Endodermal cell (in vitro differentiated cells): ENCODE measurements around the gene ADAR. TPM values are rescaled to one million over a fixed set of nuclear protein-coding genes. Genes with fewer than 3 reads are reported as not detected.
A peak's percentile ranks its signal among the peaks of the same experiment; 100 is the strongest.

ENCODE experiments used
- DNase-seq: peaks from one replicate; pipeline ENCODE4 v3.0.0-alpha.2; 2017
- H3K27ac ChIP-seq: 2 replicates; pipeline ENCODE4 v1.5.1; 2013; ENCODE audit warnings: mild to moderate bottlenecking, low read depth, low read length, moderate library complexity
- H3K27me3 ChIP-seq: 2 replicates; pipeline ENCODE4 v1.6.1; 2013; ENCODE audit warnings: mild to moderate bottlenecking, low read length, moderate library complexity; ENCODE audit not compliant: insufficient read depth, control insufficient read depth, poor library complexity, severe bottlenecking
- H3K36me3 ChIP-seq: 2 replicates; pipeline ENCODE4 v1.7.0; 2013; ENCODE audit warnings: mild to moderate bottlenecking, low read length, moderate library complexity; ENCODE audit not compliant: control insufficient read depth, insufficient read depth
- H3K4me1 ChIP-seq: one replicate; pipeline ENCODE4 v1.7.0; 2013; ENCODE audit warnings: low read length; ENCODE audit not compliant: control insufficient read depth, insufficient read depth
- H3K4me3 ChIP-seq: 2 replicates; pipeline ENCODE4 v1.5.1; 2013; ENCODE audit warnings: mild to moderate bottlenecking, low read length, moderate library complexity
- H3K9ac ChIP-seq: 2 replicates; pipeline ENCODE4 v1.6.1; 2013; ENCODE audit warnings: mild to moderate bottlenecking, low read length, moderate library complexity; ENCODE audit not compliant: poor library complexity, severe bottlenecking; ENCODE audit errors: extremely low read depth
- H3K9me3 ChIP-seq: 2 replicates; pipeline ENCODE4 v1.6.1; 2013; ENCODE audit warnings: mild to moderate bottlenecking, low read length, moderate library complexity; ENCODE audit not compliant: control insufficient read depth
- H3K27ac Mint-ChIP-seq: 2 replicates; pipeline ENCODE4 v1.8.0; 2020; ENCODE audit warnings: mixed read lengths
- H3K27me3 Mint-ChIP-seq: 2 replicates; pipeline ENCODE4 v1.8.0; 2021; ENCODE audit warnings: mild to moderate bottlenecking, mixed read lengths; ENCODE audit not compliant: insufficient read depth
- H3K36me3 Mint-ChIP-seq: 2 replicates; pipeline ENCODE4 v1.8.0; 2020; ENCODE audit warnings: low read depth, mixed read lengths
- H3K4me1 Mint-ChIP-seq: 2 replicates; pipeline ENCODE4 v1.8.0; 2020; ENCODE audit warnings: mixed read lengths
- H3K4me3 Mint-ChIP-seq: 2 replicates; pipeline ENCODE4 v1.8.0; 2020; ENCODE audit warnings: mild to moderate bottlenecking, moderate library complexity, mixed read lengths
- H3K9me3 Mint-ChIP-seq: 2 replicates; pipeline ENCODE4 v1.8.0; 2020; ENCODE audit warnings: mild to moderate bottlenecking, mixed read lengths
- WGBS, 2 experiments: methylation state at CpG; one replicate each; pipeline versions ENCODE4 v1.1.5 to v1.1.7; 2013; ENCODE audit warnings: missing lambda C conversion rate in 2 of 2, mixed read lengths in 1 of 2; ENCODE audit not compliant: insufficient coverage in 1 of 2, insufficient read length in 1 of 2; 5-methylcytosine and 5-hydroxymethylcytosine counted together
- total RNA-seq, 2 donors: library from RNA; stranded (reverse); fragmentation: NEBNext Ultra II Directional in 1 of 2; extraction: Animal tissue kit (Norgen Biotek cat#: 25700) in 1 of 2; gene quantifications; 2 replicates in 1 of 2; 3 replicates in 1 of 2; pipeline ENCODE4 v1.2.1, GENCODE V29; 2021
- TF ChIP-seq, protein P1 (sequence below): fragments of 200-600 bp; sonication (generic); conservative IDR thresholded peaks from 2 replicates; pipeline ENCODE4 v1.5.0; 2021; ENCODE audit warnings: antibody characterized with exemption, mild to moderate bottlenecking

Gene ADAR
- total RNA-seq, 2 donors from 2014 or later, result 148 to 166 TPM

DNA sequence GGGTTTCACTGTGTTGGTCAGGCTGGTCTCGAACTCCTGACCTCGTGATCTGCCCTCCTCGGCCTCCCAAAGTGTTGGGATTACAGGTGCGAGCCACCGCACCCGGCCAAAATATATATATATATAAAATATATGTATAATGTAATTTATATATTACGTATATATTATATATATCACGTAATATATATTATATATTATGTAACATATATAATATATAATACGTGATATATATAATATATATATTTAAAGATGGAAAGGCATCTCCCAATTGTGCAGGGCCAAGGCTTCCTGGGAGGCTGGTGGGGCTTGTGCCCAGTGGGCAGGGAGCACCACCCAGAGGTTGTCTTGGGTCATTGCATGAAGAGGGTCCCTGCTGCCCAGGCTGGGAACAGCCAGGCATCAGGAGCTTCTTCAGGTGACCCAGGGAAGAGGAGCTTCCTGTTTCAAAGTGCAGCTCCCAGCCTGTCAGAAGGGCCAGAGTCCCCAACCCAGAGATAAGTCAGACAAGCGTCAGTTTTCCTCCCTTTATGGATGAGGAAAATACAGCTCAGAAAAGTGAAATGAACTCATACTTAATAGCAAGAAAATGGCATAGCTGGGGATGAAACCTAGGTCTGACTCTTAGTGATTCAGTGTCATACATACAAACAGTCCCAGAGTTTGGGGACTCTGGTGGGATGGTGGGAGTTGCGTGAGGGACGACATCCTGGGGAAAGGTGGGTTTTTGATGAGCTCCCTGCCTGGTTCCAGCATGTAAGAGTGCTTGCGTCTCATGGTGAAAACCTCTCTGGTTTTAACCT lies 61.5 kb downstream of the ADAR start:
- Mint-ChIP-seq H3K27ac (no peak overlapping the region), H3K4me1 (peaks cover 10% of the 10 kb centered on the region), H3K4me3 (no peak overlapping the region), H3K9me3 (no peaks in the 10 kb centered on the region), H3K36me3 (peaks cover 29% of the 10 kb centered on the region), H3K27me3 (peaks cover 6% of the 10 kb centered on the region)
- DNase-seq, result peak; percentile 94
- Histone ChIP-seq H3K27ac (no peak overlapping the region), H3K36me3 (peaks cover 25% of the 10 kb centered on the region), H3K4me1 (no peaks in the 10 kb centered on the region), H3K27me3 (no peaks in the 10 kb centered on the region), H3K9me3 (no peaks in the 10 kb centered on the region), H3K9ac (no peak overlapping the region), H3K4me3 (no peak overlapping the region)
- TF ChIP-seq, protein P1, sequence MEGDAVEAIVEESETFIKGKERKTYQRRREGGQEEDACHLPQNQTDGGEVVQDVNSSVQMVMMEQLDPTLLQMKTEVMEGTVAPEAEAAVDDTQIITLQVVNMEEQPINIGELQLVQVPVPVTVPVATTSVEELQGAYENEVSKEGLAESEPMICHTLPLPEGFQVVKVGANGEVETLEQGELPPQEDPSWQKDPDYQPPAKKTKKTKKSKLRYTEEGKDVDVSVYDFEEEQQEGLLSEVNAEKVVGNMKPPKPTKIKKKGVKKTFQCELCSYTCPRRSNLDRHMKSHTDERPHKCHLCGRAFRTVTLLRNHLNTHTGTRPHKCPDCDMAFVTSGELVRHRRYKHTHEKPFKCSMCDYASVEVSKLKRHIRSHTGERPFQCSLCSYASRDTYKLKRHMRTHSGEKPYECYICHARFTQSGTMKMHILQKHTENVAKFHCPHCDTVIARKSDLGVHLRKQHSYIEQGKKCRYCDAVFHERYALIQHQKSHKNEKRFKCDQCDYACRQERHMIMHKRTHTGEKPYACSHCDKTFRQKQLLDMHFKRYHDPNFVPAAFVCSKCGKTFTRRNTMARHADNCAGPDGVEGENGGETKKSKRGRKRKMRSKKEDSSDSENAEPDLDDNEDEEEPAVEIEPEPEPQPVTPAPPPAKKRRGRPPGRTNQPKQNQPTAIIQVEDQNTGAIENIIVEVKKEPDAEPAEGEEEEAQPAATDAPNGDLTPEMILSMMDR, result peak; percentile 91
- WGBS, 2 experiments, result 75 to 81% methylated on average over 2 to 7 of the region's 13 CpGs

DNA sequence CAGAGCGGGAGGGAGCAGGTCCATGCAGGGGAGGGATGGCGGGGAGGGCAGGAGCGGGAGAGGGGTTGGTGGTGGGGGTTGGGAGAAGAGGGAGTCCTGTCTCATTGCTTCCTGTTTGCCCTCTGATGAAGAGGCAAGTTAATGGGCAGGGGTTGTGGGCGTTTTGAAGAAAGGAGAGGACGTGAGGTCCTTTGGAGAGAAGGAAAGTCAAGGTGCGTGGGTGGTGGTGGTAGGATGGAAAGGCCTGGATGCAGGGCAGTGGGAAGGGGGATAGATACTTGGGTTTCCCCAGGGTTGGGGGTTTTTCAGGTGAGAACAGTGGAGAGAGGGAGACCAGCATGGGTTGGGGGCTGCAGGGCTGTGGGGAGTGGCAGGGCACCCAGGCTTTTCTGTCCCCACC lies 66.8 kb downstream of the ADAR start:
- no peaks in the 10 kb centered on the region for H3K27me3 ChIP-seq
- 70 to 81% methylated on average over 3 to 6 of the region's 6 CpGs for WGBS, 2 experiments
- no peaks in the 10 kb centered on the region for H3K36me3 Mint-ChIP-seq
- H3K9me3 ChIP-seq, result no peaks in the 10 kb centered on the region
- H3K4me3 Mint-ChIP-seq, result no peak overlapping the region
- no peak overlapping the region for H3K4me3 ChIP-seq
- H3K4me1 Mint-ChIP-seq, result peaks cover 8% of the 10 kb centered on the region
- H3K9me3 Mint-ChIP-seq, result no peaks in the 10 kb centered on the region
- H3K36me3 ChIP-seq, result no peaks in the 10 kb centered on the region
- DNase-seq, result no peak
- TF ChIP-seq, protein P1, result no peak
- H3K9ac ChIP-seq, result no peak overlapping the region
- H3K27ac ChIP-seq, result no peak overlapping the region
- H3K27me3 Mint-ChIP-seq, result peaks cover 13% of the 10 kb centered on the region
- no peaks in the 10 kb centered on the region for H3K4me1 ChIP-seq
- no peak overlapping the region for H3K27ac Mint-ChIP-seq

DNA sequence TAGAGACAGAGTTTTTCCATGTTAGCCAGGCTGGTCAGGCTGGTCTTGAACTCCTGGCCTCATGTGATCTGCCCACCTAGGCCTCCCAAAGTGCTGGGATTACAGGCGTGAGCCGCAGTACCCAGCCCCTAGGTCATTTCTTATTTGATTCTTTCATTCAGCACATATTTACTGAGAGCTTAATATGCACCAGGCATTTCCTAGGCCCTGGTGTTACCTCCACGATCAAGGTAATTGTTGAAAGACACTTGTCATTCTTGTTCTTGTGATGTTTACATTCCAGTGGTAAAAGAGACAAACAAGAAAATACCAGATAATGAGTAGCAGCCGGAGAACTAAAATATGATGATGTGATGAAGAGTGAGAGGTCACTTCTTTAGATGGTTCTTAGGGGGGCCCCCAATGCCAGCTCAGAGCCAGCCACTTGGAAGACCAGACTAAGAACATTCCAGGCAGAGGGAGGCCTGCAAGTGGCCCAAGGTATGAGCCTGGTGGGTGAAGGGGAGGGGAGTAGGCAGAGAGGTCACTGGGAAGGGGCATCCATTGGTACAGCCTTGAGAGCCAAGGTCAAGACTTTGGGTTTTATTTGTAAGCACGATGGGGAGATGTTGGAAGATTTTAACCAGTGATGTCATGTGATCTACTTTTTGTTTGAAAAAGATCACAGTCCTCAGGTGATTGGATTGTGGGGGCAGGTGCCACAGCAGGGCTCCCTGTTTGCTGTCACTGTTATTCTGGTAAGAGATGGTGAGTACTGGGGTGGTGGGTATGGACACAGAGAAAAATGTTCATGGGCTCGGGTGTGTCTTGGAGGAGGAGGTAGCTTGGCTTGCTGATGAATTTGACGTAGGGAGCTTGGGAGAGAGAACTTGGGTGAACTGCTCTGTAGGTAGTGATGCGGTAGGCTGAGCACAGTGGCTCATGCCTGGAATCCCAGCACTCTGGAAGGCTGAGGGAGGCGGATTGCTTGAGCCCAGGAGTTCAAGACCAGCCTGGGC lies 68.2 kb downstream of the ADAR start:
- TF ChIP-seq, protein P1, result no peak
- peaks cover 19% of the 10 kb centered on the region for H3K27me3 Mint-ChIP-seq
- no peaks in the 10 kb centered on the region for H3K4me1 ChIP-seq
- H3K27ac ChIP-seq, result no peak overlapping the region
- H3K9me3 Mint-ChIP-seq, result no peaks in the 10 kb centered on the region
- H3K27ac Mint-ChIP-seq, result no peak overlapping the region
- H3K36me3 ChIP-seq, result no peaks in the 10 kb centered on the region
- H3K9me3 ChIP-seq, result no peaks in the 10 kb centered on the region
- DNase-seq, result no peak
- H3K4me3 ChIP-seq, result no peak overlapping the region
- no peaks in the 10 kb centered on the region for H3K36me3 Mint-ChIP-seq
- peaks cover 8% of the 10 kb centered on the region for H3K4me1 Mint-ChIP-seq
- no peak overlapping the region for H3K9ac ChIP-seq
- 91 to 94% methylated on average over 5 to 9 of the region's 9 CpGs for WGBS, 2 experiments
- no peak overlapping the region for H3K4me3 Mint-ChIP-seq
- no peaks in the 10 kb centered on the region for H3K27me3 ChIP-seq
